ENCODE results near the gene ZCCHC2. TPM values are rescaled to one million over a fixed set of nuclear protein-coding genes. Genes with fewer than 3 reads are reported as not detected.

ZCCHC2 gene
- total and polyA plus RNA-seq, 2 experiments from 2014 or later, result 3.3 to 14.9 TPM

DNA sequence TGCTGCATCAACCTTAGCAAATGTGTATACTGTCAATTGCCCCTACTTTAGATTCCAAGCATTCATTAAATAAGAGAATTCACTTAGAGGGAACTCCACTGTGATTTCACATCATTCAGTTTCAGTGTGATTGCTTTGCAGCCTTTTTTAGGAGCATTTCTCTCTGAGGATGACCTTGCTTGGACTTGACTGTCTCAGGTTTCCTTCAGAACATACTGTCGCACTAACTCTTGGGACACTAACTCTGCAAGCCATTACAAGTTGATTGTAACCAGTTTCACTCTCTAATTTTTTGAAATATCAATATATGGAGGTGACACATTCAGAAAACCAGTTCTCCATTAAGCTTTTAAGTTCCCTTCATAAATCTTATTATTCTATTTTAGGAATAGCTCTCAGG is 6.6 kb upstream of the ZCCHC2 start:
- Histone ChIP-seq H3K27ac (no peak overlapping the region), H3K27me3 (no peaks in the 10 kb centered on the region), H3K4me3 (no peak overlapping the region), H3K36me3 (replicated peaks; ENCODE audit: insufficient read depth, low read depth) (no peaks in the 10 kb centered on the region), H2AFZ (no peak overlapping the region), H3K4me2 (no peak overlapping the region), H3K4me1 (ENCODE audit: insufficient read depth) (peaks cover under 1% of the 10 kb centered on the region), H3K79me2 (peaks cover 9% of the 10 kb centered on the region), H3K9me3 (ENCODE audit: low read depth) (peaks cover 26% of the 10 kb centered on the region), H3K9me2 (replicated peaks; ENCODE audit: insufficient read depth) (no peaks in the 10 kb centered on the region), H4K20me1 (ENCODE audit: insufficient read depth, poor library complexity, severe bottlenecking) (no peaks in the 10 kb centered on the region)
- WGBS (ENCODE audit: low lambda C conversion rate, missing lambda C conversion rate), result 69% methylated on average over 1 of the region's 1 CpG
- TF ChIP-seq, protein P1, sequence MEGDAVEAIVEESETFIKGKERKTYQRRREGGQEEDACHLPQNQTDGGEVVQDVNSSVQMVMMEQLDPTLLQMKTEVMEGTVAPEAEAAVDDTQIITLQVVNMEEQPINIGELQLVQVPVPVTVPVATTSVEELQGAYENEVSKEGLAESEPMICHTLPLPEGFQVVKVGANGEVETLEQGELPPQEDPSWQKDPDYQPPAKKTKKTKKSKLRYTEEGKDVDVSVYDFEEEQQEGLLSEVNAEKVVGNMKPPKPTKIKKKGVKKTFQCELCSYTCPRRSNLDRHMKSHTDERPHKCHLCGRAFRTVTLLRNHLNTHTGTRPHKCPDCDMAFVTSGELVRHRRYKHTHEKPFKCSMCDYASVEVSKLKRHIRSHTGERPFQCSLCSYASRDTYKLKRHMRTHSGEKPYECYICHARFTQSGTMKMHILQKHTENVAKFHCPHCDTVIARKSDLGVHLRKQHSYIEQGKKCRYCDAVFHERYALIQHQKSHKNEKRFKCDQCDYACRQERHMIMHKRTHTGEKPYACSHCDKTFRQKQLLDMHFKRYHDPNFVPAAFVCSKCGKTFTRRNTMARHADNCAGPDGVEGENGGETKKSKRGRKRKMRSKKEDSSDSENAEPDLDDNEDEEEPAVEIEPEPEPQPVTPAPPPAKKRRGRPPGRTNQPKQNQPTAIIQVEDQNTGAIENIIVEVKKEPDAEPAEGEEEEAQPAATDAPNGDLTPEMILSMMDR (IDR thresholded peaks at IDR 0.05; ENCODE audit: poor library complexity), result no peak
- TF ChIP-seq EZH2phosphoT487 (IDR thresholded peaks at IDR 0.05; ENCODE audit: low read depth, severe bottlenecking, unreplicated experiment) (no peak), EZH2 (IDR thresholded peaks at IDR 0.05; ENCODE audit: borderline replicate concordance) (no peak)
- DNase-seq (ENCODE audit: low spot score), result no peak

DNA sequence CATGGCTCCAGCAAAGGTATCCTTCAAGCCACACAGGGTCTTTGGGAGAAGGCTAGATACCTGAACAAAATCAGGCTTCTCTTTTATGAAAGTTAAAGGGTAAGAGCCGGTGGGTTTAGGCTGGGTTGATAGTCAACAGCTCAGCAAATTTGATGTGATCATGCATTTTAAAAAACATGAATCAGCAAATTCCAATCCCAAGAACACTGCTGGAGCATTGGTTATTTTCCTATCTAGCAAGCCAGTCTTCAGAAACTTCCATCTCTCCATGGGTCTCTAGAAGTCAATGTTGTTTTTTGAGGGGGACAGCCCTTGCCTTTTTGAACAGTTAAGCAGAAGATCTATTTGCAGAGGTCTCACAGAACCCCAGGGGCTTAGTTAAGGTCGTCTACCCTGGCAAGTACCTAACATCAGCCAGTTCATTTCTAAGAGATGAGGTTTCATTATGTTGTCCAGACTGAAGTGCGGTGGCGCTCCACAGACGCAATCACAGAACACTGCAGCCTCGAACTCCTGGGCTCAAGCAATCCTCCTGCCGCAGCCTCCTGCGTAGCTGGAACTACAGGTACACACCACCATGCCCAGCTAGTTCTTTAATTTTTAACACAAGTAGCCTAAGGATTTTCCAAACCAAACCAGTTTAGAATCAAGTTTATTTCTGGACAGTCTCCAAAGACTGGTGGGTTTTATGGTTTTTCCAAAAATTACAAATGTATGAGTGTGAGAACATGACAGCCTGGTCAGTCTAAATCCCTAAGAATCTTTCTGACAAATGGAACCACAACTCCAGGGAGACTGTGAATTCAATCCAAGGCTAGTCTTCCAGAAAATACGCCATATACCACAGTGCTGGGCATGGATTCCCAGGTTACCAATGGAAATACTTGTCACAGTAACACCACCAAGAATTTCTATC is 4.1 kb upstream of the ZCCHC2 start:
- no peak for TF ChIP-seq EZH2 (IDR thresholded peaks at IDR 0.05; ENCODE audit: borderline replicate concordance)
- TF ChIP-seq, protein P1 (IDR thresholded peaks at IDR 0.05; ENCODE audit: poor library complexity), result no peak
- TF ChIP-seq EZH2phosphoT487 (IDR thresholded peaks at IDR 0.05; ENCODE audit: low read depth, severe bottlenecking, unreplicated experiment), result no peak
- Histone ChIP-seq H3K4me3 (no peak overlapping the region), H3K27me3 (no peaks in the 10 kb centered on the region), H4K20me1 (ENCODE audit: insufficient read depth, poor library complexity, severe bottlenecking) (no peaks in the 10 kb centered on the region), H3K9me3 (ENCODE audit: low read depth) (peaks cover 12% of the 10 kb centered on the region), H3K36me3 (replicated peaks; ENCODE audit: insufficient read depth, low read depth) (no peaks in the 10 kb centered on the region), H3K9me2 (replicated peaks; ENCODE audit: insufficient read depth) (no peaks in the 10 kb centered on the region), H3K4me2 (no peak overlapping the region), H3K27ac (no peak overlapping the region), H3K79me2 (peaks cover 12% of the 10 kb centered on the region), H3K4me1 (ENCODE audit: insufficient read depth) (peaks cover 6% of the 10 kb centered on the region), H2AFZ (no peak overlapping the region)
- 93% methylated on average over 9 of the region's 9 CpGs for WGBS (ENCODE audit: low lambda C conversion rate, missing lambda C conversion rate)
- no peak for DNase-seq (ENCODE audit: low spot score)

DNA sequence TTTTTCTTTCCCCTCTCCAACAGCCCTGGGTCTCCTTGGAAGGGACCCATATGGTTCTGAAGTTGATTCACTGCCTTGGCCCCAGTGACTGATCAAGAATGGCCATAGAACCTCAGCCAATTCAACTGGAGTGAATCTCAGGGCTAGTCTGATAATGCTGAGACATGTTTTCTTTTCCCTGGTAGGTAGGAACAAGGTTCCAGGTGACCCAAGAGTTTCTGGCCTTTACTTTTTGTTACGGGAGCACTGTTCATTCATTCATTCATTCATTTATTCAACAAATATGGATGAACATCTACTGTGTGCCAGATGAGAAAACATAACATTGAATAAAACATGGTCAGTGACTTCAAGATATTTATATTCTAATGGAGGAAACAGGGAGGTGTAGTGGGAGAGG is 3.1 kb upstream of the ZCCHC2 start:
- no peak overlapping the region for H2AFZ ChIP-seq

More for the DNA sequence above, 3.1 kb upstream of the ZCCHC2 start:
- no peak for DNase-seq (ENCODE audit: low spot score)
- Histone ChIP-seq H3K36me3 (replicated peaks; ENCODE audit: insufficient read depth, low read depth) (no peaks in the 10 kb centered on the region), H3K9me3 (ENCODE audit: low read depth) (peaks cover 2% of the 10 kb centered on the region), H3K4me3 (no peak overlapping the region), H3K79me2 (peaks cover 18% of the 10 kb centered on the region), H3K4me1 (ENCODE audit: insufficient read depth) (peaks cover 6% of the 10 kb centered on the region), H3K9me2 (replicated peaks; ENCODE audit: insufficient read depth) (no peaks in the 10 kb centered on the region), H3K27ac (no peak overlapping the region), H3K4me2 (no peak overlapping the region), H4K20me1 (ENCODE audit: insufficient read depth, poor library complexity, severe bottlenecking) (peaks cover under 1% of the 10 kb centered on the region), H3K27me3 (no peaks in the 10 kb centered on the region)
- WGBS (ENCODE audit: low lambda C conversion rate, missing lambda C conversion rate), result 92% methylated on average over 1 of the region's 1 CpG
- TF ChIP-seq EZH2 (IDR thresholded peaks at IDR 0.05; ENCODE audit: borderline replicate concordance), result no peak
- TF ChIP-seq, protein P1 (IDR thresholded peaks at IDR 0.05; ENCODE audit: poor library complexity), result no peak
- no peak for TF ChIP-seq EZH2phosphoT487 (IDR thresholded peaks at IDR 0.05; ENCODE audit: low read depth, severe bottlenecking, unreplicated experiment)

All from hepatocyte (in vitro differentiated cells).